IPS-NIHi7 (cell line): ENCODE measurements around the gene GRIK1.
A peak's percentile ranks its signal among the peaks of the same experiment; 100 is the strongest.
"Not testable (repeated sequence)": the region's sequence is repeated elsewhere in the genome, so short reads cannot be mapped to it uniquely, and the experiment has no call there.

ENCODE experiments used
- DNase-seq: peaks from one replicate; pipeline ENCODE4 v3.0.0; 2012; ENCODE audit warnings: mixed read lengths; ENCODE audit errors: extremely low spot score

GRIK1 gene

DNA sequence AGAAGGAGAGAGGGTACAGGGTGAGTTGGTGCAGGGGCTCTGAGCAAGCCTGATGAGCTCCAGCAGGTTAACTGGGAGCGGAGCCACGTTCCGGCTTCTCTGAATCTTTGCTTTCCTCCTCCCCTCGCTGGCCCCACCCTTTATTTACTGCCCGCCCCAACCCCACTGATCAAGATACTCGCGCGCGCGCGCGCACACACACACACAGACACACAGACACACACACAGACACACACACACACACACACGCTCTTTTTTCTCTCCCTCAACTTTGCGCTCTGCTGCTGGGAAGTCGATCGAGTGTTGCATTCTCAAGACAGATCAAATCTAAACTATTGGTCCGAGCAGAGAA is at the start of gene GRIK1:
TSS of gene GRIK1 (minus strand) at position 73 of the 352 bp plus-strand sequence.
- DNase-seq = peak; percentile 30

GRCh38 chr21:29987762-29988161 is 48.0 kb upstream of the GRIK1 start:
- no peak for DNase-seq

- DNase-seq = no peak
Observed at GRCh38 chr21:29985866-29986265, 46.1 kb upstream of the GRIK1 start.

GRCh38 chr21:29979043-29979442 is 39.2 kb upstream of the GRIK1 start:
- DNase-seq = no peak

- no peak for DNase-seq
Observed at GRCh38 chr21:29975776-29976175, 36.0 kb upstream of the GRIK1 start.

GRCh38 chr21:29973258-29973657 is 33.5 kb upstream of the GRIK1 start:
- DNase-seq = no peak

DNA sequence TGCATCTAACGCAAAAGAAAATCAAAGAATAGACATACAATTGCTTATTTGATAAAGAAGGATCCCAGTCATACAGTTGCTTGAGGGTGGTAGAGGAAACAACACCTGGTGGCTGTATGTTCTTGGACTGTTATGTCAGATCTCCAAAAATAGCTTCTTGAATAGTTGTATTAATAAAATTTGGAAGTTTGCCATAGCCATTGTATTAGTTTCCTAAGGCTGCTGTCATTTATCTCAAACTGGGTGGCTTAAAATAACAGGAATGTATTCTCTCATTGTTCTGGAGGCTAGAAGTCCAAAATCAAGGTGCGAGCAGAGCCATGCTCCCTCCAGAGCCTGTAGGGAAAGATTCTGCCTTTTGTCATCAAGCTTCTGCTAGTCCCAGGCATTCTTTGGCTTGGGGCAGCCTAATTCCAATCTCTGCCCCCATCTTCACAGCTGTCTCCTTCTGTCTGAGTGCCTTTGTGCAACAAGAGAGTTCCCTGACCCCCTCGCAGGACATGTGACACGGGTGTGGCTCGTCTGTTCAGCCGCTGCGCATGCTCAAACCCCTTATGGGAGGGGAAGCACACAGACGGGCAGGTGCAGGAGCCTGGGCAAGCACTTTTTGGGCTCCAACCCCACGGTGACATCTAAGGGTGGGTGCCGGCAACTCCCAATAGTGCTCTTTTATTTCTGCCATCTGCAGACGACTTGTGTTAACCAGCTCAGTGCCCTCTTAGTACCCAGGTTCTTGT is 21.7 kb upstream of the GRIK1 start:
- DNase-seq = no peak

DNA sequence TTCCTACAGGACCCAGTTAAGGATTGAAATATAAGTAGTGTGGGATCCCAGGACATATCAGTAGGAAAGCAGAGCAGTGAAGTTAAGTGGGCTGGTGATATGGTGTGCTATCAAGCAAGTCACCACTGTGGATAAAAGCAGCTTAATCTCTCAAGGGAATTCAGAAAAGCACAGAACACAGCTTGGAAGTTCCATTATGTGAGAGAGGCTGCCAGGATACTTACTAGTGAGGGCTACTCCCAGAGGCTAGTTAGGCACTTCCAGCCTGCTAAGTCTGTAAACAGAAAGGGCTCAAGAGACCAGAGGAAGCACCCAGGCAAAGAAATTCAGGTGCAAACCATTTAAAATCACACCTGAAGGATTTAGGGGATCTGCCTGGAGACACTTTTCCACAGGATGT is 18.8 kb upstream of the GRIK1 start:
- DNase-seq = no peak

GRCh38 chr21:29958035-29958434 is 18.2 kb upstream of the GRIK1 start:
- not testable (repeated sequence) for DNase-seq

DNA sequence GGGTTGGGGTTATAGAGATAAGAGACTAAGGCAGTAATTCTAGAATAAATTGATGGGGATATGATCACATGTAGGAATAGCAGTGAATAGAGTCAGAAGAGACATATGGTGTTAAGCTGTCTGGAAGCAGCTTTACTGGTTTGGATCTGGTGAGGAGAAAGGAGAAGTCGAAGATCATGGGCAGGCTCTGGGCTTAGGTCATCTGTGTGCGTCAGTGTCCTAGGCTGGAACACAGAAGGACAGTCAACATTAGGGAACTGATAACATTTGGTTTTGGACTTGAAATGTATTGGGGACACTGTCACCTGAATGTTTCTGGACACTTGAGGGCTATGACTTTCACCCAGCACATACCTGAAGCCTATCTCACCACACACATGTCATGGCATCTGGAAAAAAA is 13.9 kb upstream of the GRIK1 start:
- no peak for DNase-seq

DNA sequence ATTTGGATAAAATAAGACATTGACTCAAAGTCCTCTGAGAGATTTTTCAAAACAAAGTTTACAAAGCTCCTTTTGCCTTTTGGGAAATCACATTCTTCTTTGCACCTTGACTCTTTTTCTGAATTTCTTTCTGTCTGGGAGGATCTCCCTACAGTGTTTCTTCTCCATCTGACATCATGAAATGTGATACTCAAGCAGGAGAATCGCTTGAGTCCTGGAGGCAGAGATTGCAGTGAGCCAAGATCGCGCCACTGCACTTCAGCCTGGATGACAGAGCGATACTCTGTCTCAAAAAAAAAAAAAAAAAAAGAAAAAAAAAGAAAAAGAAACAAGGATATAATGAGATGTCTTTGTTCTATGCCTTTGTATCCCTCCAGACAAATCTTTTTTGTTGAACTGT is 13.3 kb upstream of the GRIK1 start:
- DNase-seq = no peak

GRCh38 chr21:29951911-29952310 is 12.1 kb upstream of the GRIK1 start:
- no peak for DNase-seq

GRCh38 chr21:29949991-29950390 is 10.2 kb upstream of the GRIK1 start:
- no peak for DNase-seq

GRCh38 chr21:29947119-29947518 is 7.3 kb upstream of the GRIK1 start:
- no peak for DNase-seq

DNA sequence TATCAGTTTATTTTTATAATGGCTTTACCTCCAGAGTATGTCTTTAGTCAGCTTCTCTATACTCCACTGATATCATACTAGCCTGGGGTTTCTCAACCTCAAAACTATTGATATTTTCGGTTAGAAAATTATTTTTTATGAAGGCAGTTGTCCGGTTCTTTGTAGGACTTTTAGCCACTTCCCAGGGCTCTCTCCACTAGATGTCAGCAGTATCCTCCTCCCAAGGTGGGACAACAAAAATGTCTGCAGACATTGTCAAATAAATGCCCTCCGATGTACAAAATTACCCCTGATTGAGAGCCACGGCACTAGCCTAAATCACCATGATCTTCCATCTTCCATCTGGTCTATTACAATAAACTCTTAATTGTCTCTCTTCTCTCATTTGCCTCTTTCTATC is 4.1 kb upstream of the GRIK1 start:
- peak; percentile 16 for DNase-seq

GRCh38 chr21:29942034-29942433 is 2.2 kb upstream of the GRIK1 start:
- no peak for DNase-seq

GRCh38 chr21:29940991-29941390 is 1.2 kb upstream of the GRIK1 start:
- no peak for DNase-seq

DNA sequence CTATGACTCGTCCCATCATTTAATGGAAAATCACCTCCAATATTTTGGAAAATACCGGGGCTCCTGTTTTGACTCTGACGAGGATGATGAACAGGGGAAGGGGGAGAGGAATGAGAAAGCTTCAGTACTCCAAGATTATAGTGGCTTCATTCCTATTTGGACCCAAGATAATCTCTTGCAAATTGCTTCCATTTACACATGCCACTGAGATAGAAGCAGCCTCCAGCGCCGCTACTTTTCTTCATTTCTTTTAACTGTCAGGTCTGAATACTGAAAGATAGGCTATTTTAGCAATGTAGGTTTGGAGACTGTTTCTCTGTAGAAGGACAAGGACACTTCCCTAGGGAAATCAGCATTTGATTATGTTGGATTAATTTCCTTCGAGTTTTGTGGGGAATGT is 565 bp upstream of the GRIK1 start:
- DNase-seq = no peak

GRCh38 chr21:29939104-29939923 is 482 bp downstream of the GRIK1 start:
- peak; percentile 31 for DNase-seq

DNA sequence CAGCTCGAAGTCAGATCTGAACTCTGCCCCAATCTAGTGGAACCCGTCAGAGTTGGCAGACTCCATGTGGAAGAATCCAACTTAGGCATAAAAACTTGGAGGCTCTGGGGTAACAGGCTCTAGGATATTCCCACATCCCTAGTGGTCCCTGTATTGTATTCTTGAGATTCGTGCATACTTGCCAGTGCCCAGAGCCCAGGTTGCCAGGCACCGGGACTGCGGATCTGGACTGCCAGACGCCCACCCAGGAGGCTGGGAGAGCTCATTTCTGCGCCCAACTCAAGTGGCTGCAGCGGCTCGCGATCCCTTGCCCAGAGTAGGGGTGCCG is 1.1 kb downstream of the GRIK1 start:
- DNase-seq = peak; percentile 13

GRCh38 chr21:29933088-29933487 is 6.7 kb downstream of the GRIK1 start:
- DNase-seq = no peak

DNA sequence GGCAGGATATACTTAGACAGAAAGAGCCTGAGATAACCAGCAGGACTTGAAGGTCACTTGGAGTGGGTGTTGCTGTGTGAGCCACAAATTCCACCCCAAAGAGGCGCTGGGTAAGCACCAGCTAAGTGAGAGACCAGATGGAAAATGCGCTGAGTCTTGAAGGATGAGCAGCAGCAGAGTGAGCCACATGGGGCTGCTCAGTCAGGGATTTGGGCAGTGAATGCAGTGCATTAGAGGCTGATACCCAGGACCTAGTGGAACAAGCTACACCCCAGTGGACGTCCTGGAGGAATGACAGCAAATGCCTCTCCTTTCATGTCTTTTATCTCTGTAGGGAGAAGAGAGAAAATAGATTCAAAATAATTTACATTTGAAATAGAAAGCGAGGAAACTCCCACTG is 11.3 kb downstream of the GRIK1 start:
- DNase-seq = peak; percentile 13

DNA sequence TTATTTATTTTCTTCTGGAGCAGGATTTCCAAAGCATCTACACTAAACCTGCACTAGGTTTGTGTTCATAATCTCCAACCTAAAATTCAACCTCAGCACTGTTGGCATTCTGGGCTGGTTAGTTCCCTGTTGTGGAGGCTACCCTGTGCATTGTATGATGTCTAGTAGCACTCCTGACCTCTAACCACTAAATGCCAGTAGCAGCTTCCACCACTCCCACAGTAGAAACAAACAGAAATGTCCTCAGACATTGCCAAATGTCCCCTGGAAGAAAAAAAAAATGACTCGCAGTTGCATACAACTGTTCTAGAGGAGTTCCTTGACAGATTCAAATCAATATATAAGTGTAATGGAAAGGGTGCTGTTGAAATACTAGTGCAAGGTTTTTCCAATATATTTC is 18.9 kb downstream of the GRIK1 start:
- DNase-seq = no peak

DNA sequence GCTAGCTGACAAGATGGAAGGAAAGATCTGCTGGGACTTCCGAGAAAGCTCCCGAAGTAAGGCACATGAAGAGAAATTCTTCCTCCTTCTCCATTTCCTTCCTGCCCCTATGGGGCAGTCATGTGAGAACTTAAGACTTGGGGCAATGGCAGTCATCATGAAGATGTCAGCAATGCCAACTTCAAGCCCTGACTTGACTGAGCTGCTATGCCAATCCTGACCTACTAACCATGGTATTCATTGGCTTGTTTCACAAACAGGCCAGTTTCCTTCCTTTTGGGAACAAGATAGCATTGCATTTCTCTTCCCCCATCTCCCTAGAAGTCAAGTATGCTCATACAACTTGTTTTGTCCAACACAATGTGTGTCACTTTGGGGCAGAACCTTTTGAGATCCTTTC is 25.5 kb downstream of the GRIK1 start:
- DNase-seq = no peak
